22Rv1 (cell line): ENCODE data around the gene OCA2.

Experiments
- H3K27ac ChIP-seq: fragments of 450-650 bp; 2 replicates; pipeline ENCODE4 v1.5.1; 2017
- CTCF ChIP-seq: fragments of 450-650 bp; IDR thresholded peaks from 2 replicates; pipeline ENCODE4 v1.5.1; 2017; ENCODE audit warnings: mild to moderate bottlenecking
- ZFX ChIP-seq: fragments of 450-650 bp; IDR thresholded peaks from 2 replicates; pipeline ENCODE4 v1.6.1; 2017; ENCODE audit warnings: antibody characterized with exemption, borderline replicate concordance

The OCA2 gene

GRCh38 chr15:28025413-28025812 lies 73.7 kb downstream of the OCA2 start:
- TF ChIP-seq CTCF (no peak), ZFX (no peak)
- H3K27ac ChIP-seq, result no peak overlapping the region

- TF ChIP-seq ZFX, result no peak
- no peak for TF ChIP-seq CTCF
- no peak overlapping the region for H3K27ac ChIP-seq
Measured at GRCh38 chr15:28024889-28025250, 74.2 kb downstream of the OCA2 start.

DNA sequence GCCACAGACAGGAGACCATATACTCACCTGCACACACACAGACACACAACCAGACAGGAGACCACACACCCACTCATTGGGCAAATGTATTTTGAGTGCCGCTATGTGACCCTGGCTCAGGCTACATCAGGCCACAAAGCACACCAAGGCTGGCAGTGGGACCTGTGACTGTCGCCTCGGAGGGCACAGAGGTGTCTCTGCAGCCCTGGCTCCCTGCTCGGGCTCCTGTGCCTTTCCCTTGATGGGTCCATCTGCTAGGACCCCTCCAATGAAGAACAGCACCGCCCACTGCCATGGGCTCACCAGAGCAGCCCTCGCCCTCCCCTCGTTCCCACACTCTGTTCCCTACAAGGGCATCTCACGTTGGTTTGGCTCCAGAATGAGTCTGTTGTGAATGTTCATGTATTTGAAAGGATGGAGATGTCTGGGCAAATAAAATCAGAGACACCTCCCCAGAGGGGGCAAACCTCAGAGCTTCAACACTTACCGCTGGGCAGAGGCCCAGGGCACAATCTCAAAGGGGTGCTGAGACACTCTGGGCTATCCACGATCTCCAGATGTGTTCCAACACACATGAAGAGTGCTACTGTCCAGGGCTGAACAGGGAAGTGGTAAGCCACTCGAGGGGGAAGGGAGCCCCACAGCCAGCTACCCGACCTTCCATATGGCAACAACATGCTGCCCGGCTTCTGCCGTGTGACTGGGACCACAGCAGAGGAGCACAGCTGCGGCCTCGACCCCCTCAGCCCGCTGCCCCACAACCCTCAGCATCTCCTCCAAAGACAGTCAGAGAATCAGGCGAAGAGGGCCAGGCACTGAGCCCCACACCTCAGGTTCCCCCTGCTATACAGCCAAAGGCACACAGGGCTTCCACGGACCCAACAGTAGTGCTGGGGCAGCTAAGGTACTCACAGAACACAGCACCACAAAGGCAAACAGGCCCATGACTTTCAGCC lies 74.9 kb downstream of the OCA2 start:
- TF ChIP-seq CTCF, result no peak
- no peak for TF ChIP-seq ZFX
- no peak overlapping the region for H3K27ac ChIP-seq

- TF ChIP-seq CTCF, result no peak
- no peak for TF ChIP-seq ZFX
- H3K27ac ChIP-seq, result no peak overlapping the region
Measured at GRCh38 chr15:28023422-28023821, 75.7 kb downstream of the OCA2 start.

DNA sequence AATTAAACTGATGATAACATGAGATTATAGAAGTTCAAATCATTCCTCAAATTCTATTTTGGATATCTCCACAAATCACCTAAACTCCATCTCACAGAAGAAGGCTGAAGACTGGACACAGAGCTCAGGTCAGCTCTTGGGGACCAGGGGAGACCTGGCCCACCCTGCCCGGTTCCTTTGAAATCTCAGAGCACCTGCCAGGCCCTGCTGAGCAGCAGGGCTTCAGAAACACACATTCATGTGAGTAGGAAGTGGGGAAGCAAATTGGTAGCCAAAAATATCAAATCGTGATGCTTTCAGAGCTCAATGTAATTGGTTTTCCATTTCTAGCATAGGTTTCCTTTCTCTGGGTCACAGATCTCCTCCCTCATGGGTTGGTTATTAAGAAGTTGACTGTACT lies 76.2 kb downstream of the OCA2 start:
- no peak for TF ChIP-seq ZFX
- TF ChIP-seq CTCF, result no peak
- H3K27ac ChIP-seq, result no peak overlapping the region

DNA sequence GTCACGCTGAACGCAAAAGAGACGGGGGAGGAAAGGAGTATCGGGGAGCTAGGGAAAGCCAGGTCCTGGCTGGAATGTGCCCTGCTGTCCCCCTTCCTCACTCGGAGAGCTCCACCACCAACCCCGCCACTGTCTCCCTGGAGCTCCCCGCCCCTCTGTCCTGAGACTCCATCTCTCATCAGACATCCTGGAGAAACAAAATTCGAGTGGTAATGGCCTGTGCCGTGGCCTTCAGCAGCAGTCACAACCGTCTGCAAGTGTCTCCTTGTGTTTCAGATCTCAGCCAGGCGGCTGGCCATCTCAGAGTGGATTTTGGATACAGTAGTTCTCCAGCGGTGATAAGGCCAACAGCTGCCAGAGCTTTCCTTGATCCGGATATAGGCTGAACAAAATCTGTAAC lies 76.9 kb downstream of the OCA2 start:
- H3K27ac ChIP-seq, result no peak overlapping the region
- TF ChIP-seq ZFX (no peak), CTCF (no peak)

GRCh38 chr15:28021281-28022039 lies 77.7 kb downstream of the OCA2 start:
- TF ChIP-seq ZFX, result no peak
- peak; percentile 75 for TF ChIP-seq CTCF

More at GRCh38 chr15:28021281-28022039, 77.7 kb downstream of the OCA2 start:
- H3K27ac ChIP-seq, result no peak overlapping the region
